Hypothalamus (tissue), 51 donors: Measurements from ENCODE around the gene DOCK10.

Source experiments
- DNase-seq, 51 donors: peaks; one replicate each; lab custom pipeline; 2025; lab: John Stamatoyannopoulos, UW

The DOCK10 gene

DNA sequence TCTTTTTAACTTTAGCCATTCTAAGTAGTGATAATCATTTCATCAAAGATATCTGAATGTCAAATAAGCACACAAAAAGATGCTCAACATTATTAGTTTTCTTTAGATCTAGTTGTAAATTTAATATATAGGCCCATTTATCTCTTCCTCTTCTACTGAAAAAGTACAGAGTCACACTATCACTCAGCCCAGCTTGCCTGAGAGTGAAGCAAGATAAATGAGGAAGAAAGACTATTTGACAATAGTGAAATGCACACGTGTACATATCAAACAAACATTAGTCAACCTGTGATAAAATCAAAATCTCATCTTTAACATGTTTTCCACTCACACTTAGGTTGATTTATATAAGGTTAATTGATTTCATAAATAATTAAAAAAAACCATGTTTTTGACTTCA lies 242.6 kb downstream of the DOCK10 start:
- DNase-seq, result no peak

DNA sequence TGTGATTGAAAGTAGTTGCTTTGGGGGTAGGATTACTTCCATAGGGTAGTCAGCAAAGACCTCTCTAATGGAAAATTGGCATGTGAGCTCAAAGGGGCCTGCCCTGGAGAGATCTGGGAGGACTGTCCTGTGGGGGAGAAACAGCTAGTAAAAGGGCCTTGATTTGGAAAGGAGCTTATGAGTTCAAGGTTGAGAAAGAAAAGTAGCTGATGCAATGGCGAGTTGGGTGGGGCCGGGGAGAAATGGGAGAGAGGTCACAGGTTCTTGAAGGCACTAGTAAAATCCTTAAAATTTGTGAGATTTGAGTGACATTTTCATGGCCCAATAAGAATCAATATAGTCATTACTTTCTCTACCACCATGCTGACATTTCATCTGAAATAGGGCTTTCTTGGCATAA lies 244.1 kb downstream of the DOCK10 start:
- no peak for DNase-seq

DNA sequence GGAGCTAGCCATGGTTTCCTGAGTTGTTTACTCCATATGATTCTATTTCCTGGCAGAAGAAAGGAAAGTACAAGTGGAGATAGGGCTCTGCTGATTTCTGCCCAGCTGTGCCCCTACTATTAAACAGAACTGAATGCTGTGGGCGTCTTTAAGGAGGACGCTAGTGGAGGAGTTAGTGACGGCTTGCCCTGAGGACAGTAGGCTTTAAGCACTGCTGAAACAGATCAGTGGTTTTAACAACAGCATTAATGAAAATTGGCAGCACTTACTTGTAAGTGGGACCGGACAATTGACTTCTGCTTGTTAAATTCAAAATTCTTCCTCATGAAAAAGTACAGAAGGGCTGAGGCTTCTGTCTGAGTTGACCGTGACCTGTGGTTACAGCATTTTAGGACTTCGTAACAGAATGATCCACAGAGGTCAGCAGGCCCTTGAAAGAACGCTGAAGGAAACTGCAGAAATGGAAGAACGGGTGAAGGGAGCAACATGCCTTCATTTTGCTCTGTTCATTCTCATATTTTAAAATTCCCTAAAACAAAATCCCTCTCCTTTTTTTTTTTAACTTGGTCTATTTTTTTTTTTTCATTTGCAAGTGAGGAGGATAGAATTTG lies 245.5 kb downstream of the DOCK10 start:
- no peak for DNase-seq

DNA sequence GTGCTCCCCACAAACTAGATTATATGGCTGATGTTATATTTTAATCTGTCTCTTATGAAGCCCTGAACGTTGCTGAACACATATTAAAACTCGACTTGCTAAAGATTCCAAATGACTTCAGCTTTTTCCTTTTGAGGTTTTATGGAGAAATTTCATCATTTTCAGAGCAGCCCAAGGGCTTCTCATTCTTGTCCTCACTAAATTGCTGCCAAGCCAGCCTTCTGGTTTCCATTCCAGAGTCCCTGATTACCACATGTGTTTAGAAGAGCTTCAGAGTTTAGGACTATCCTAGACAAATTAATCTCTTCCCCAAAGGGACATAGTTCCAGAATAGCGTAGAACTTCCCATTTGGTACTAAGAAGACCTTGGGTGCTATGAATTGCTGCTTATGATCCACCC lies 248.3 kb downstream of the DOCK10 start:
- DNase-seq, result no peak

DNA sequence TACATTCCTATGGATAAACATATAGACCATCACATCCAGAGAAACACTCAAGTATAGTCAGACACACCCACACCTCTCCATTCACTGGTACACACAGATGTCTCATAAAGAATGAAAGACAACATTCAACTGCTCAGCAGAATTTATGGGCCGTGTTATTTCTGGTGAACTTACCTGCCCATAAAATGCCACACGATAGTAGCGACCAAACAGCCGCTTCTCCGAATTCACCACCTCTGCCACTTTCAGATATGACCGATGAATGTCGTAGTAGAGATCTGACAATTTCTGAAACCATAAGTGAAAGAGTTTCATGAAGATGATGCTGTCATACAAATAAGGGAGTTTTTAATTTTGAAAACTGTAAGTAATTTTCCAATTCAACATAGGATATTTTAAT lies 255.4 kb downstream of the DOCK10 start:
- DNase-seq, result no peak

DNA sequence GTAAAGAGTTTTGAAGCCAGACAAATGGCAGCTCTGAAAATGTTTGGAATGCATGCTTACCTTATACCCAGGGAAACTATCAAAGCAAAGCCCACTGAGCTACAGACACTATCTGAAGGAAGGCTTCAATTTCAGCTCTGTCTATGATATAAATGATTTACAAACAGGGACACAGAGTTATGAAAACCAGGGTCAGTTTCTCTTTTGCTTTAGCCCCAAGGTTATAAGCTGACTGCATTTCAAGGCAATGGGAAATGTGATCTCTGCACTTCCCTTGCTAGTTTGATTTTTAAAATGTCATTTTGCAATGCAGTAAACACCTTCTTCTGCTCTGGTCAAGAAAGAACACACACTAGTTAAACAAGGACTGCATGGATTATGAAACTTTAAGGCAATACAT lies 260.9 kb downstream of the DOCK10 start:
- DNase-seq, result no peak

DNA sequence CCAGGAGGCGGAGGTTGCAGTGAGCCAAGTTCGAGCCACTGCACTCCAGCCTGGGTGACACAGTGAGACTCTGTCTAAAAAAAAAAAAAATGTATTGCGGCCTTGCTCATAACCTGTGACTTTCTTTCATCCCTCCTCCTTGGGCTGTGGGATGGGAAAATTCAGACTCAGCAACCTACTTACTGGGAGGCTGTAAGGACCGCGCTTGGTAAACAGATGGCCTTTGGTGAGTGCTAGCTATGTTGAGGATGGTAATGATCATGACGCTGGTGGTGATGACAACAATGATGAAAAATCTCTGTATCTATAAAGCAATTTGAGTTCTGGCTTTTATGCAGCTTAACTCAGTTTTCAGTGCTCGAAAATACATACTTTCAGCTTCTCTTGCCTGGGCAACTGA lies 261.4 kb downstream of the DOCK10 start:
- no peak for DNase-seq

DNA sequence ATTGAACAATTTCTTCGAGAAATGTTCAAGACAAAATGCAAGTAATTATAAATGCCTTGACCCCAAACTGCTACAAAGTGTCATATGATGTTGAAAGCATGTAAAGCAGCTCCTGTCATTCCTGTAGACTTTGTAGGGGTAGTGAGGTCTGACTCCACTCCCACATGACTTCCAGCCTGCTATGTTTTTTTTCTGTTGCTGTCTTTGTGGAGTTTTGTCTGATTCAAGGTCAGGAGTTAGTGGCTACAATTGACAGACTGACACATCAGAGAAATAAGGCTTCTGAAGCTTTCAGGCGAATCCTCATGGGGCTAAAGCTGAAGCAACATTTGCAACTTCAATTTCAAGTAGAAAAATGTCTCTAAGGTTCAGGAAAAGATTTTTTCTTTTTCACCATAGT lies 262.2 kb downstream of the DOCK10 start:
- no peak for DNase-seq

DNA sequence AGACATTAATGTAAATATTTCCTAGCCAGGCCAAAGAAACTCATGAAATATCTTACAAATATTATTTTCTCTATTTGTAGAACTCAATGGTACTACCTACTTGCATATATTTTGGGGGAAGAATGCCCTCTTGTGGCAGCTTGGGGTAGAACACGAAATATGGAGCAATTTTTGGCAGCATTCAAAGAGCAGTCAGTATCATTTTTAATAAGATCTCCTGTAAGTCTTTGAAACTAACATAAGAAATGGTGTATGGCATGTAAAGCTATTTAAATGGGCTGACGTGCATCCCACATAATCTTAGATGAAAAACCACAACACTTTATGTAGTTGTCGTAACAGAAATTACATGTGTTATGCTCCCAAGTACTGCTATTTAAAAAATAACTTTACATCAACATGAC lies 263.8 kb downstream of the DOCK10 start:
- peak in 28 of 51 donors; percentile 0 to 66 (median 10) for DNase-seq

DNA sequence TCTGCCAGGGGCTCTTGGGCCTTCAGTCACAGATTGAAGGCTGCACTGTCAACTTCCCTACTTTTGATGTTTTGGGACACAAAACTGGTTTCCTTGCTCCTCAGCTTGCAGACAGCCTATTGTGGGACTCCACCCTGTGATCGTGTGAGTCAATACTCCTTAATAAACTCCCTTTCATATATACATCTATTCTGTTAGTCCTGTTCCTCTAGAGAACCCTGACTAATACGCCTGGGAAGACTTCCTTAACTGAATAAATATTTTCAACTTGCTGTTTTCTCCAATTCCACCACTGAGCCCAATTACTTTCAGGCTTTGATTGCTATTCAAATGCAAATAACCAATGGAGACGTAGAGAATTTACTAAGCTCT lies 264.7 kb downstream of the DOCK10 start:
- DNase-seq, result no peak

DNA sequence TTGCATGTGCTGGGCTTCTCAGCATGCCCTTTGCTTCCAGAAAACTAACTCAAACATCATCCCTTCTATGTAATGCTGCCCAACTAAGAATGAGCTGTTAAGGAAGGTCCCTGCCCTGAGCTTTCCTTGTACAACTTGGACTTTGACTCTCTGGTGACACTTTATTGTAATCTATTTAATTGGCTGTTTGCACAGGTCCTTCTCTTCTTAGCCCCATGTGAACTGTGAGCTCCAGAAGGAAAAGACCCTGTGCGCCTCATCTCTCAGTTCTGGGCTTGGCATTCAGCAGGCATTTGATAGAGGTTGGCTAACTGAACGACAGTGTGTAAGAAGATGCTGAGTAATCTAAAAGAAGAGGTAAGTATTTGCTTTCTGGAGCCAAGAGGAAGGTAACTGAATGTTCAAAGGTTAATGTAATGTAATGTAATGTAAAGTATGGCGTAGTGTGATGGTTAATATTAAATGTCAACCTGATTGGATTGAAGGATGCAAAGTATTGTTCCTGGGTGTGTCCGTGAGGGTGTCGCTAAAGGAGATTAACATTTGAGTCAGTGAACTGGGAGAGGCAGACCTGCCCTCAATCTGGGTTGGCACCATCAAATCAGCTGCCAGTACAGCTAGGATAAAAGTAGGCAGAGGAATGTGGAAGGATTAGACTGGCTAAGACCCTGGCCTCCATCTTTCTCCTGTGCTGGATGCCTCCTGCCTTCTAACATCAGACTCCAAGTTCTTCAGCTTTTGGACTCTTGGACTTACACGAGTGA lies 265.3 kb downstream of the DOCK10 start:
- DNase-seq, result no peak

DNA sequence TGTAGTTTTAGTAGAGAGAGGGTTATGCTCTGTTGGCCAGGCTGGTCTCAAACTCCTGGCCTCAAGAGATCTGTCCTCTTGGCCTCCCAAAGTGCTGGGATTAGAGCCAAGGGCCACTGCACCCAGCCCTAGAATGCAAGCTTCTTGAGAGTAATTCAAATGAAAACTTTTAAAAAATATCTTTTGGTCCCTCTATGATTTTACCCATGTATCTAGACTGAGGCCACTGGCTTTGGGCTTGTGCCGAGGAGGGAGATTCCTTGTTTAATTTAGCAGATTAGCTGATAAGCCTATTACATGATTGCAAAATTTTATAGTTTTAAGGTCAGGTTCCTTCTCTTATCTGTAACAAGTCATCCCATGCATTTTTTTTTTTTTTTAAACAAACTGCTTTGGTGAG lies 266.6 kb downstream of the DOCK10 start:
- no peak for DNase-seq

DNA sequence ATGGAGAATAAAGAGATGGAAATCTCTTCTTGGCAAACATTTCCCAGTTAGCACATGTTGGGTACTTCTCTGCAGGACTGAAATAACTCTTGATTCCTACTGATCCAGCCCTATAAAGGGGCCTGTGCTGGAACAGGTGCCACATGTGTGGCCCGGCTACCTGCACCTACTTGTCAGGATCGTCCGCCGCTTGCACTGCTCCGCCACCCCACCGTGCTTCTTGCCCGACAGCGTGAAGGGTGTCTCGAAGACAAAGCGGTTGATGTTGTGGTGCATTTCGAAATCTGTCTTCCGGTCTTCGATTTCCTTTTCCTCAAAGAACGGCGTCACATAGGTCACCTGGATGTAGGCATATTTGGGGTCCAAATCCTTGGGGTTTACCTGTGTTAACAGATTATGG lies 267.5 kb downstream of the DOCK10 start:
- DNase-seq, result no peak

DNA sequence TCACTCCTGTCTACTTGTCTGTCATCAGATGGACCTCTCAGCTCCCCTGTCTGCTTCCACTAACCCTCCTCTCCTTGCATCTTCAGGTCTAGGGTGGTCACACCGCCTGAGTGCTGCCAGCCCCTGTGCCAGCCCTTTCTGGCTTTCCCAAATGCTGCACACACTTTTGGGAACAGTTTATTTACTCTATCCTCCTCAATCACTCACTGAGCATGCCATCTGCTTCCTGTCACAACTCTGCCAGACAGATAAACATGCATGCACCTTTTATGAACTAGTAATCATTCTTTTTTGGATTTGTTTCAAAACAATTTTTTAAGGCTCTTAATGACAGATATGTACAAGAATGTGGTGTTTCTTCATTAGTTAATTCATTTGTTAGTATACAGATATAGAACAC lies 269.8 kb downstream of the DOCK10 start:
- no peak for DNase-seq

DNA sequence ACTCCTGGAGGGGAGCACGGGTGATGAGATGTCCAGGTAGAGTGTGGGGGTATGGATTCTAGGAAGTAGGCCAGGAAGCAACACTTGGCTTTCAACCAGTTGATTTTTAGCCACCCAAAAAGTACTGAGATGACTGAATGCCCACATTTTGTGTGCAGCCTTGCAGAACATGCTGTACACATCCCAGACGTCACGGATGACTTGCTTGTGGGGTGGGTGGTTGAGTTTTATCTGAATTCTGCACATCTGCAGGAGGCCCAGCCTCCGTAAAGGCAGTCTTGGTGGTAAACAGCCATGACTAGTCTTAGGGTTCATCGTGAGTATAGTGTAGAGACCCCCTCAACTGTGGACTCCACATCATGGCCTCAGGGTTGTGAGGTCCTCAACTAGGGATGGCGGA lies 272.8 kb downstream of the DOCK10 start:
- no peak for DNase-seq

DNA sequence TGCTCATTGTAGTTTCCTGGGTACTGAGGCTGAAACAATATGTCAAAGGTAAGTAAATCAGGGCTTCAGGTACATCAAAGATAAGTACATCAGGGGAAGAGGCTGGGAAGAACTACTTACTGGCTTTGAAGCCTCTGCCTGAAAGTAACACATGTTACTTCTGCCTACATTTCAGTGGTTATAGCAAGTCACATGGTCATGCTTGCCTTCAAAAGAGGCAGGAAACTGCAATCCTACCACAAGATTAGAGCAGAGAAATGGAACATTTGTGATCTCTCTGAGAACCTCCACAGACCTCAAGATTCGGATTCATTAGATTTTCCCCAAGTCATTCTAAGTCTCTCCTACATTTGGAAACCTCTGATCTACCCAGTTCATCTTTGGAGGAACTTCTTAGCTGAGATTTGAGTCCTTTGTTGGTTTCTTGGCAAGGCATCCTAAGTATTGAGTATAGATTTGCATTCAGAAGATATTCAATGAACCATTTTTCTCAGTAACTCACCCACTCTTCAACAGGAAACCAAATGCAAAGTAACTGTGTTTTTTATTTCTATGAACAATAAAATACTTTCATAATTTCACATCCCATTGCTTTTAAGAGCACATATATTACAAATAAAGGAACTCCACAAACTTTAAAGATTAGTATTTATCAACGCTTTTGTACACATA lies 277.6 kb downstream of the DOCK10 start:
- DNase-seq, result no peak

DNA sequence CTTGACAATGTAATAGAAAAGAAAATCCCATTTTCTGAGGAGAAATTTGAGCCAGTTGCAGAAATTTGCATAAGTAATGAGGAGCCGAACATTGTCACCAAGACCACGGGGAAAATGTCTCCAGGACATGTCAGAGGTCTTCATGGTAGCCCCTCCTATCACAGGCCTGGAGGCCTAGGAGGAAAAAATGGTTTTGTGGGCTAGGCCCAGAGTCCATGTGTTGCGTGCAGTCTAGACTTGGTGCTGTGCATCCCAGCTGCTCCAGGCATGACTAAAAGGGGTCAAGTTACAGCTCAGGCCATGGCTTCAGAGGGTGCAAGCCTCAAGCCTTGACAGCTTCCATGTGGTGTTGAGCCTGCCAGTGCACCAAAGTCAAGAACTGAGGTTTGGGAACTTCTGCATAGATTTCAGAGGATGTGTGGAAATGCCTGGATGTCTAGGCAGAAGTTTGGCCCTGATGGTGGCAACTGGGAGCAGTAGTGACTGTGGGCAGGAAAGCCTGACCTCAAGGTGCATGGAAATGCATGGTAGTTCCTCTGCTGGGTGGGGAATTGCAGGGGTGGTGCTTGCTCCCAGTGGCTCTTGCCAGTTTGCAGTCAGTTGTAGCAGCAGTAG lies 284.2 kb downstream of the DOCK10 start:
- no peak for DNase-seq

DNA sequence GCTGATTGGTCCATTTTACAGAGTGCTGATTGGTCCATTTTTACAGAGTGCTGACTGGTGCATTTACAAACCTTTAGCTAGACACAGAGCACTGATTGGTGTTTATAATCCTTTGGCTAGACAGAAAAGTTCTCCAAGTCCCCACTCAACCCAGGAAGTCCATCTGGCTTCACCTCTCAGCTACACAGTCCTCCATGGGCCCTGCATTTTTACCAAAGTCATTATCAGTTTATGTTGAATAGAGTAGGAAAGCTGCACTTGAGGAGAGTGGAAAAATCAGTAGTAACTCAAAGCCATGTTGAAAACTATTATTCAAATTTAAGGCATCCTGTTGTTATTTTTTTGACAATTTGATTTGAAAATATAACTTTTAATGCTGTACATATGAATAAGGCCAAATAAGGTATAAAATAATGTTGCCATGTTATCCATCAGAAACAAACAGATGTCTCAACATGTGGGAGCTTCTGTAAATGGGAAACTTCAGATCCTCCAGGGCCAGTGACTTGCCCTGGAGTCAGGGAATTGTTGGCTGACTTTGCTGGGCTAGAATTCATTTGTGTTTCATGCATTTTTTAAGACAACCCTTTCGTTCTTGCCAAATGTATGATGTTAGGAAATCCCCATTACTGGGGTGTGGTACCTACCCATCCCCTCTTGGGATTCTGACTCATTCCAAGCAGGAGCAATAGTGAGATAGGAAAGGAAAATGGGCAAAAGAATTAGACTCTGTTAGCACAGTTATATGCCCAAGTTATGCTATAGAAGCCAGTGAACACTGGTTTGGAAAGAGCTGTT lies 288.3 kb downstream of the DOCK10 start:
- no peak for DNase-seq

DNA sequence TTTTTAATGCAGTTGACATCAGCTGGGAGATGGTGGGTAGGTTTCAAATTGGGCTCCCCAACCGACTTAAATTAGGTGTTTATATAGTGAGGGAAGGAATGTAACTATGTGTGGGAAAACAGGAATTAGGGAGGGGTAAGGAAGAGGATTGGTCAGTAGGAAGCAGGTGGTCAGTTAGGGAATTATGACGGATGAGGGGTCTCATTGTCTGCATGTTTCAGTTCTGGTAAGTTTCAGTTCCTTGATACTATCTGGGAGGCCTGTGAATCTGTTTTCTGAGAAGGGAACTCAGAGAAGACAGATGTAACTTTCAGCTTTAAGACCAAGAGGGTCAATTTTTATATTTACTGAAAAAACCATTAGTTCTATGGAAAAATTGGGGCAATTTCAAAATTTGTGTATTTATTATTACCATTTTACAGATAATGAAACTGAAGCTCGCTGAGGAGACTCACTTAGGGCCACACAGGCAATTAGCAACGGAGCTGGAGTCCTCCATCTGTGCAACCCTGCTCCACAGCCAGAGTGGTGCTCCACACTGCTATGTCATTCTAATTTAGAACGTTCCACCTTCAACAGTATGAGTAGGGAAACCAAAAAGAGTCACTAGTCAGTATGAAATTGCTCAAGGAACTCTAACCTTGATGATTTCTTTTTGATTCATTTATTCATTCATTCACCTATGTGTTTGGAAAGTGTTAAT lies 290.1 kb downstream of the DOCK10 start:
- no peak for DNase-seq

DNA sequence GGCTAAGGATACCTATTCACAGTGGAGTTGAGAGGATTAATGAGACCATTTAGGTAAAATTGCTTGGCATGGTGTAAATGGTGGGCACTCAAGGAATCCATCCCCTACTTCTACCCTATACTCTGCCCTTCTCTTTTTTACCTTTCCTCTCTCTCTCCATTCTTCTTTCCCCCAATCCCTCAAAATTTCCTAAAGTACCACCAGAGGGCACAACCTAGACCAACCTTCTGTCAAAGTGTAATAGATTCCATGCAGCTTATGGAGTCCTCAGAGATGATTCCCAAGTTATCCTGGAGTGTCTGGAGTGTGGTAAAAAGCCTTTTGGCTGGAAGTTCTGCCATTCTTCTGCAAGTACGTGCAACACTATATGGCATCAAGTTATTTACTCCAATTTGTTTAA lies 293.1 kb downstream of the DOCK10 start:
- no peak for DNase-seq
